A673 (cell line): ENCODE results near the gene FBLN5.

Experiments used
- CTCF ChIP-seq: fragments of 300-800, 200-600 bp; sonication (generic); conservative IDR thresholded peaks from 2 replicates; pipeline ENCODE4 v1.5.1; 2017; ENCODE audit warnings: low read depth, mild to moderate bottlenecking, antibody characterized with exemption, low read length, moderate library complexity, mixed read lengths
- EZH2 ChIP-seq: fragments of 200-600 bp; sonication (generic); IDR thresholded peaks from 2 replicates; pipeline ENCODE4 v1.6.1; 2017; ENCODE audit warnings: borderline replicate concordance, low read depth, mild to moderate bottlenecking, mixed read lengths, antibody characterized with exemption, low read length; ENCODE audit not compliant: poor library complexity, severe bottlenecking

DNA sequence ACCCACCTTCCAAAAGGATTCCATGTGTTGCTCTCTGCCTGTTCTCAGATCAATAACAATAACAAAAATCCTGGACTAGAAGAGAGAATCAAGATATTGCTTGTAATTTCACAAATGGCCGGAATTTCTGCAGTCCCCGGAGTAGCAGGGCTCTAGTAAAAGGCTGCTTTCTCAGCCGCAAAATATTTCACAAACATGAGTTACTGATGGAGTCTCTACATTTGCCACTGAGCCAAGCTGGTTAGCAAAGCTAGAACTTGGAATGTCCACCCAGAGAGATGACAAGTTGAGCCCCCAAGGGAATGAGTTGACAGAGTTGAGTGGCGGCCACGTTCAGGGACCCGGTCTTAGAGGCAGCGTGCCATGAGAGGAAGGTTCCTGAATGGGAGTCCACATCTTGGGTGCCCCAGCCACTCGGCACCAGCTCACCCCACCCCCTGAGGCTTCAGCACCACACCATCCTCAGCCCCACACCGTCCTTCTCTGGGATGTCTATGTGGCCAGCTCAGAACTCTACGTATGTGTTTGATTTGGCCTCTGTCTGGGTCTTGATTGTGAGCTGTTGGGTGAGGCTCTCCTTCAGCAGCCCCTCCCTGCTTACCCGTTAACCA is 15.9 kb downstream of the FBLN5 start:
- TF ChIP-seq CTCF = no peak
- TF ChIP-seq EZH2 = no peak
